ENCODE data around the gene OR51E1. TPM values are rescaled to one million over a fixed set of nuclear protein-coding genes. Genes with fewer than 3 reads are reported as not detected.

The OR51E1 gene
- total and polyA plus RNA-seq, 8 donors, result 0.18 to 2.5 (median 0.86) TPM; not detected in 4

- Histone ChIP-seq H3K36me3 (no peaks in the 10 kb centered on the region), H3K27me3 (no peaks in the 10 kb centered on the region), H3K4me3 (no peak overlapping the region), H3K27ac (no peak overlapping the region), H3K4me1 (peaks cover 0 to 6% (median 0%) of the 10 kb centered on the region in 4 donors), H3K9me3 (no peaks in the 10 kb centered on the region)
- TF ChIP-seq EP300 (IDR thresholded peaks at IDR 0.05) (no peak), POLR2A (IDR thresholded peaks at IDR 0.05) (no peak), POLR2AphosphoS5 (IDR thresholded peaks at IDR 0.05) (no peak)
- TF ChIP-seq, protein P1, sequence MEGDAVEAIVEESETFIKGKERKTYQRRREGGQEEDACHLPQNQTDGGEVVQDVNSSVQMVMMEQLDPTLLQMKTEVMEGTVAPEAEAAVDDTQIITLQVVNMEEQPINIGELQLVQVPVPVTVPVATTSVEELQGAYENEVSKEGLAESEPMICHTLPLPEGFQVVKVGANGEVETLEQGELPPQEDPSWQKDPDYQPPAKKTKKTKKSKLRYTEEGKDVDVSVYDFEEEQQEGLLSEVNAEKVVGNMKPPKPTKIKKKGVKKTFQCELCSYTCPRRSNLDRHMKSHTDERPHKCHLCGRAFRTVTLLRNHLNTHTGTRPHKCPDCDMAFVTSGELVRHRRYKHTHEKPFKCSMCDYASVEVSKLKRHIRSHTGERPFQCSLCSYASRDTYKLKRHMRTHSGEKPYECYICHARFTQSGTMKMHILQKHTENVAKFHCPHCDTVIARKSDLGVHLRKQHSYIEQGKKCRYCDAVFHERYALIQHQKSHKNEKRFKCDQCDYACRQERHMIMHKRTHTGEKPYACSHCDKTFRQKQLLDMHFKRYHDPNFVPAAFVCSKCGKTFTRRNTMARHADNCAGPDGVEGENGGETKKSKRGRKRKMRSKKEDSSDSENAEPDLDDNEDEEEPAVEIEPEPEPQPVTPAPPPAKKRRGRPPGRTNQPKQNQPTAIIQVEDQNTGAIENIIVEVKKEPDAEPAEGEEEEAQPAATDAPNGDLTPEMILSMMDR (IDR thresholded peaks at IDR 0.05), result no peak
- whole genome bisulfite sequencing, 5 donors, result 86 to 93% (median 88%) methylated on average over 3 of the region's 3 CpGs
- intact Hi-C loops (cut with DNase I; ENCODE audit: low total_unique reads), result no loop called here
- DNase-seq, result no peak
Observed at GRCh38 chr11:4699697-4700435, 56.1 kb downstream of the OR51E1 start.

DNA sequence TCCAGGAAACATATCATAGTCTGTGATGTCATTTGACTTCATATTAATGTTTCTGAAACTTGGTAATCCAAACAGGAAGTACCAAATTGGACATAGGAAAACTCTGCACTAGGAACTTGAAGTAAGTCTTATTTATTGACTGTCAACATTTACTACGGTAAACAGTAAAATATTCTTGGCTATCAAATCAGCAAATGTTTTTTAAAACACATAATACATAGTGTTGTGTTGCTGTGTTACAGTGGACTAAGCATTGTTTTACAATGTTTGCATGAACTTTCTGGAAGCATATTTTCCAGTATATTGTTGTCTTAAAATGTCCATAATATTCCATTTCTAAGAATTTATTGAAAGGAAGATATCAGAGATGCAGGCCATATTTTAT, 56.6 kb downstream of the OR51E1 start:
- Histone ChIP-seq H3K4me3 (no peak overlapping the region), H3K36me3 (no peaks in the 10 kb centered on the region), H3K9me3 (no peaks in the 10 kb centered on the region), H3K4me1 (peaks cover 0 to 6% (median 0%) of the 10 kb centered on the region in 4 donors), H3K27ac (no peak overlapping the region), H3K27me3 (no peaks in the 10 kb centered on the region)
- TF ChIP-seq, protein P1 (IDR thresholded peaks at IDR 0.05), result no peak
- TF ChIP-seq POLR2A (IDR thresholded peaks at IDR 0.05), result no peak
- no peak for TF ChIP-seq POLR2AphosphoS5 (IDR thresholded peaks at IDR 0.05)
- TF ChIP-seq EP300 (IDR thresholded peaks at IDR 0.05), result no peak
- 65 to 80% (median 74%) methylated on average over 1 of the region's 1 CpG for WGBS, 5 donors
- intact Hi-C loops (cut with DNase I; ENCODE audit: low total_unique reads), result no loop called here
- DNase-seq, result no peak

DNA sequence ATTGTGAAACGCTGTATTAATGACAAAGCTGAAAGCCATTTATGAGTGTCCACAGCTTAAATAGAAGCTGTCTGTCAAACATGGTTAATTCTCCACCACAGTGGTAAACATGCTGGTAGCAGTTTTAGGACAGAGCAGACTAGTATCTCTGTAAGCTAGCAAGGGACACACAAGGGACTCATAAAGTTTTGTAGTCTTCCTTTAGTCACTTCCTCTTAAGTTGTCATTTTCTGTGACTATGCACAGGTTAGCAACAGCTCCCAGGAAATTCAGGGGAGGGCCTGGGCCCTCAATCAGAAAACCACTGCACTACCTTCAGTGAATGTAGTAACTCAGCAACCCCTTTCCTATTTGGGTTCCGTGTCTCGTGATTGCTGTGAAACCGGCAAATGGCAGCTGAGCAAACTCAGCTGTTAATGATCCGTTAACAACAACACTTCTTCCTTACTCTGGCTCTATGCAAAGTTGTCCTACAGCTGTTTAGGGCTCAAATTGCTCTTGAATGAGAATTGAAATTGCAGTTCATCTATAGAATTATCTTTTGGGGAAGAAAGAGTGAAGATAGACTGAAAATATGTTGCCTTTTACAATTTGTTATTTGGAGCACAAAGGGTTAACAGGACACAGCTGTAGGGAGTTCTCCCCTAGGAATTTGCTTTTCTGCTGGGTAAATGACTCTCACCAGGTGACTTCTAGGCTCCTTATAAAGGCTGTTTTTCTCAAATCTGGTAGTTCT, 60.4 kb downstream of the OR51E1 start, which contains the start of gene MMP26:
MMP26 (plus strand) TSS at position 731 of the 736 bp plus-strand sequence.
- no peaks in the 10 kb centered on the region for H3K9me3 ChIP-seq
- no peaks in the 10 kb centered on the region for H3K27me3 ChIP-seq
- intact Hi-C loops (cut with DNase I; ENCODE audit: low total_unique reads), result no loop called here
- TF ChIP-seq, protein P1 (IDR thresholded peaks at IDR 0.05), result no peak
- TF ChIP-seq POLR2AphosphoS5 (IDR thresholded peaks at IDR 0.05) (no peak), POLR2A (IDR thresholded peaks at IDR 0.05) (no peak), EP300 (IDR thresholded peaks at IDR 0.05) (no peak)
- no peak within 1 kb of the TSS for H3K4me3 ChIP-seq
- H3K27ac ChIP-seq, result no peak within 1 kb of the TSS
- DNase-seq, result peak in 1 of 2 donors; percentile 69
- no peaks in the 10 kb centered on the region for H3K36me3 ChIP-seq
- WGBS, 5 donors, result 5 to 41% (median 21%) methylated on average over 5 of the region's 5 CpGs
- H3K4me1 ChIP-seq, result peaks cover 0 to 6% (median 0%) of the 10 kb centered on the region in 4 donors

- H3K27ac ChIP-seq, result no peak overlapping the region
- DNase-seq, result no peak
- H3K36me3 ChIP-seq, result no peaks in the 10 kb centered on the region
- H3K4me3 ChIP-seq, result no peak overlapping the region
- peaks cover 0 to 6% (median 0%) of the 10 kb centered on the region in 4 donors for H3K4me1 ChIP-seq
- intact Hi-C loops (cut with DNase I; ENCODE audit: low total_unique reads), result no loop called here
- TF ChIP-seq EP300 (IDR thresholded peaks at IDR 0.05) (no peak), POLR2A (IDR thresholded peaks at IDR 0.05) (no peak), POLR2AphosphoS5 (IDR thresholded peaks at IDR 0.05) (no peak)
- TF ChIP-seq, protein P1 (IDR thresholded peaks at IDR 0.05), result no peak
- H3K9me3 ChIP-seq, result no peaks in the 10 kb centered on the region
- no peaks in the 10 kb centered on the region for H3K27me3 ChIP-seq
- WGBS, 5 donors, result 63 to 75% (median 69%) methylated on average over 8 of the region's 8 CpGs
Observed at GRCh38 chr11:4704790-4705334, 61.1 kb downstream of the OR51E1 start.
